Measurements from ENCODE around the gene NUFIP2. TPM values are rescaled to one million over a fixed set of nuclear protein-coding genes. Genes with fewer than 3 reads are reported as not detected.

Gene NUFIP2
- total RNA-seq, 2 donors from 2014 or later, result 39.7 to 65.8 TPM

GRCh38 chr17:29250666-29251065, 43.3 kb downstream of the NUFIP2 start:
- H3K36me3 ChIP-seq, result no peaks in the 10 kb centered on the region
- H3K27me3 ChIP-seq (replicated peaks; ENCODE audit: insufficient read depth), result no peaks in the 10 kb centered on the region
- no peak overlapping the region for H3K4me3 ChIP-seq
- no peak overlapping the region for H3K27ac ChIP-seq
- no peak for DNase-seq (ENCODE audit: low spot score)
- peaks cover 13 to 32% of the 10 kb centered on the region in 2 donors for H3K4me1 ChIP-seq (ENCODE audit: control insufficient read depth in 1 of 2, low read depth in 2 of 2)
- no peak for ATAC-seq (ENCODE audit: insufficient number of reproducible peaks, low FRiP score, low read depth)
- no peak for TF ChIP-seq CTCF (IDR thresholded peaks at IDR 0.05)
- H3K9me3 ChIP-seq, result no peaks in the 10 kb centered on the region

GRCh38 chr17:29248845-29249244, 45.1 kb downstream of the NUFIP2 start:
- no peak for DNase-seq (ENCODE audit: low spot score)
- TF ChIP-seq CTCF (IDR thresholded peaks at IDR 0.05), result no peak
- no peaks in the 10 kb centered on the region for H3K9me3 ChIP-seq
- no peak for ATAC-seq (ENCODE audit: insufficient number of reproducible peaks, low FRiP score, low read depth)
- H3K4me3 ChIP-seq, result no peak overlapping the region
- H3K36me3 ChIP-seq, result no peaks in the 10 kb centered on the region
- H3K4me1 ChIP-seq (ENCODE audit: control insufficient read depth in 1 of 2, low read depth in 2 of 2), result peaks cover 10 to 22% of the 10 kb centered on the region in 2 donors
- no peaks in the 10 kb centered on the region for H3K27me3 ChIP-seq (replicated peaks; ENCODE audit: insufficient read depth)
- H3K27ac ChIP-seq, result no peak overlapping the region

GRCh38 chr17:29247219-29247618, 46.7 kb downstream of the NUFIP2 start:
- ATAC-seq (ENCODE audit: insufficient number of reproducible peaks, low FRiP score, low read depth) (no peak), DNase-seq (ENCODE audit: low spot score) (no peak)
- no peak for TF ChIP-seq CTCF (IDR thresholded peaks at IDR 0.05)
- H3K27me3 ChIP-seq (replicated peaks; ENCODE audit: insufficient read depth), result no peaks in the 10 kb centered on the region
- H3K27ac ChIP-seq, result no peak overlapping the region
- H3K9me3 ChIP-seq, result no peaks in the 10 kb centered on the region
- H3K36me3 ChIP-seq, result no peaks in the 10 kb centered on the region
- H3K4me3 ChIP-seq, result no peak overlapping the region
- H3K4me1 ChIP-seq (ENCODE audit: control insufficient read depth in 1 of 2, low read depth in 2 of 2), result peaks cover 4 to 13% of the 10 kb centered on the region in 2 donors

- no peaks in the 10 kb centered on the region for H3K36me3 ChIP-seq
- no peaks in the 10 kb centered on the region for H3K9me3 ChIP-seq
- ATAC-seq (ENCODE audit: insufficient number of reproducible peaks, low FRiP score, low read depth), result no peak
- TF ChIP-seq CTCF (IDR thresholded peaks at IDR 0.05), result no peak
- peaks cover 0 to 13% of the 10 kb centered on the region in 2 donors for H3K4me1 ChIP-seq (ENCODE audit: control insufficient read depth in 1 of 2, low read depth in 2 of 2)
- H3K4me3 ChIP-seq, result no peak within 1 kb of the TSS
- DNase-seq (ENCODE audit: low spot score), result no peak
- no peaks in the 10 kb centered on the region for H3K27me3 ChIP-seq (replicated peaks; ENCODE audit: insufficient read depth)
- no peak within 1 kb of the TSS for H3K27ac ChIP-seq
Observed at GRCh38 chr17:29246628-29247027, 47.3 kb downstream of the NUFIP2 start, which contains the start of gene CRYBA1. Gene CRYBA1 (plus strand): TSS chr17:29246859. CDS start chr17:29246864, 5 bp downstream.

- H3K27me3 ChIP-seq (replicated peaks; ENCODE audit: insufficient read depth), result no peaks in the 10 kb centered on the region
- H3K9me3 ChIP-seq, result no peaks in the 10 kb centered on the region
- TF ChIP-seq CTCF (IDR thresholded peaks at IDR 0.05), result no peak
- DNase-seq (ENCODE audit: low spot score), result no peak
- H3K4me3 ChIP-seq, result no peak overlapping the region
- peaks cover 7 to 19% of the 10 kb centered on the region in 2 donors for H3K4me1 ChIP-seq (ENCODE audit: control insufficient read depth in 1 of 2, low read depth in 2 of 2)
- no peaks in the 10 kb centered on the region for H3K36me3 ChIP-seq
- no peak overlapping the region for H3K27ac ChIP-seq
- ATAC-seq (ENCODE audit: insufficient number of reproducible peaks, low FRiP score, low read depth), result no peak
Observed at GRCh38 chr17:29245401-29245800, 48.5 kb downstream of the NUFIP2 start.
